Sigmoid colon (tissue), 4 donors: ENCODE data around the gene NTN3.

ENCODE experiments used
- POLR2A ChIP-seq, 2 donors: fragments of 450-650 bp; IDR thresholded peaks; one replicate each; pipeline ENCODE4 v1.6.1; 2016; ENCODE audit warnings: antibody characterized with exemption in 2 of 2, mild to moderate bottlenecking in 2 of 2, moderate library complexity in 2 of 2
- POLR2AphosphoS5 ChIP-seq, 4 donors: sonication (generic); formaldehyde crosslinking; IDR thresholded peaks; one replicate each; pipeline ENCODE4 v1.6.1; 2017; ENCODE audit warnings: antibody characterized with exemption in 4 of 4
- TF ChIP-seq, protein P1 (sequence below), 4 experiments: fragments of 450-650 bp in 3 of 4; fragments of 200-600 bp in 1 of 4; IDR thresholded peaks; one replicate each; pipeline ENCODE4 v1.5.1; 2016 to 2019; ENCODE audit warnings: antibody characterized with exemption in 4 of 4, mild to moderate bottlenecking in 3 of 4, moderate library complexity in 2 of 4

DNA sequence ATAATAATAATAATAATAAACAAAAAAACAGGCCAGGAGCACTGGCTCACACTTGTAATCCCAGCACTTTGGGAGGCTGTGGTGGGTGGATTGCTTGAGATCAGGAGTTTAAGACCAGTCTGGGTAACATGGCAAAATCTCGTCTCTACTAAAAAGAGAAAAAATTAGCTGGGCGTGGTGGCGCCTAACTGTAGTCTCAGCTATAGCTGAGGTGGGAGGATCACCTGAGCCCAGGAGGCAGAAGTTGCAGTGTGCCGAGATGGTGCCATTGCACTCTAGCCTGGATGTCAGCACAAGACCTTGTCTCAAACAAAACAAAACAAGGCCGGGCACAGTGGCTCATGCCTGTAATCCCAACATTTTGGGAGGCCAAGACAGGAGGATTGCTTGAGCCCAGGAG is 23.9 kb downstream of the NTN3 start:
- TF ChIP-seq POLR2A (IDR thresholded peaks at IDR 0.05) (no peak), POLR2AphosphoS5 (IDR thresholded peaks at IDR 0.05) (no peak)
- TF ChIP-seq, protein P1, sequence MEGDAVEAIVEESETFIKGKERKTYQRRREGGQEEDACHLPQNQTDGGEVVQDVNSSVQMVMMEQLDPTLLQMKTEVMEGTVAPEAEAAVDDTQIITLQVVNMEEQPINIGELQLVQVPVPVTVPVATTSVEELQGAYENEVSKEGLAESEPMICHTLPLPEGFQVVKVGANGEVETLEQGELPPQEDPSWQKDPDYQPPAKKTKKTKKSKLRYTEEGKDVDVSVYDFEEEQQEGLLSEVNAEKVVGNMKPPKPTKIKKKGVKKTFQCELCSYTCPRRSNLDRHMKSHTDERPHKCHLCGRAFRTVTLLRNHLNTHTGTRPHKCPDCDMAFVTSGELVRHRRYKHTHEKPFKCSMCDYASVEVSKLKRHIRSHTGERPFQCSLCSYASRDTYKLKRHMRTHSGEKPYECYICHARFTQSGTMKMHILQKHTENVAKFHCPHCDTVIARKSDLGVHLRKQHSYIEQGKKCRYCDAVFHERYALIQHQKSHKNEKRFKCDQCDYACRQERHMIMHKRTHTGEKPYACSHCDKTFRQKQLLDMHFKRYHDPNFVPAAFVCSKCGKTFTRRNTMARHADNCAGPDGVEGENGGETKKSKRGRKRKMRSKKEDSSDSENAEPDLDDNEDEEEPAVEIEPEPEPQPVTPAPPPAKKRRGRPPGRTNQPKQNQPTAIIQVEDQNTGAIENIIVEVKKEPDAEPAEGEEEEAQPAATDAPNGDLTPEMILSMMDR (IDR thresholded peaks at IDR 0.05): no peak
